Spleen (tissue), 11 donors: ENCODE results near the gene FARP1. TPM values are rescaled to one million over a fixed set of nuclear protein-coding genes. Genes with fewer than 3 reads are reported as not detected.

Source experiments
- DNase-seq: peaks from one replicate; pipeline ENCODE4 v3.0.0-alpha.2; 2020
- H3K27ac ChIP-seq, 8 donors: fragments of 200-600 bp; sonication (generic) in 7 of 8; 1 replicate in 4 of 8; 2 replicates in 4 of 8; pipeline versions ENCODE4 v1.5.0 to v1.8.0; 2016 to 2021; ENCODE audit warnings: inconsistent platforms in 4 of 8, mild to moderate bottlenecking in 4 of 8, moderate library complexity in 1 of 8
- H3K27me3 ChIP-seq, 7 donors: fragments of 200-600 bp; sonication (generic) in 6 of 7; replicated peaks in 1 of 7; 1 replicate in 4 of 7; 2 replicates in 3 of 7; pipeline versions ENCODE4 v1.5.0 to v1.8.0; 2016 to 2021; ENCODE audit warnings: inconsistent platforms in 3 of 7, mild to moderate bottlenecking in 1 of 7
- H3K36me3 ChIP-seq, 6 donors: fragments of 200-600 bp; sonication (generic) in 5 of 6; 1 replicate in 4 of 6; 2 replicates in 2 of 6; pipeline versions ENCODE4 v1.5.0 to v1.8.0; 2016 to 2021; ENCODE audit warnings: inconsistent platforms in 2 of 6
- H3K4me1 ChIP-seq, 6 donors: fragments of 200-600 bp; sonication (generic) in 5 of 6; 1 replicate in 3 of 6; 2 replicates in 3 of 6; pipeline versions ENCODE4 v1.5.0 to v1.8.0; 2016 to 2021; ENCODE audit warnings: inconsistent platforms in 3 of 6
- H3K4me3 ChIP-seq, 8 donors: fragments of 200-600 bp; sonication (generic) in 7 of 8; 1 replicate in 4 of 8; 2 replicates in 4 of 8; pipeline versions ENCODE4 v1.5.0 to v1.8.0; 2016 to 2021; ENCODE audit warnings: inconsistent platforms in 4 of 8, mild to moderate bottlenecking in 4 of 8, moderate library complexity in 2 of 8
- H3K9me3 ChIP-seq, 8 donors: fragments of 200-600 bp; sonication (generic) in 7 of 8; 1 replicate in 4 of 8; 2 replicates in 4 of 8; pipeline versions ENCODE4 v1.5.0 to v1.8.0; 2016 to 2021; ENCODE audit warnings: inconsistent platforms in 4 of 8
- CTCF ChIP-seq, 11 experiments: fragments of 200-600 bp in 7 of 11; fragments of 450-650 bp in 4 of 11; sonication (generic) in 4 of 11; IDR thresholded peaks in 8 of 11; conservative IDR thresholded peaks in 3 of 11; 1 replicate in 7 of 11; 2 replicates in 4 of 11; pipeline versions ENCODE4 v1.4.0 to v1.8.0; 2016 to 2021; ENCODE audit warnings: antibody characterized with exemption in 11 of 11, inconsistent platforms in 4 of 11, mild to moderate bottlenecking in 1 of 11
- POLR2A ChIP-seq, 3 donors: fragments of 450-650 bp; IDR thresholded peaks; one replicate each; pipeline ENCODE4 v1.5.1; 2017; ENCODE audit warnings: antibody characterized with exemption in 3 of 3, mild to moderate bottlenecking in 1 of 3
- POLR2AphosphoS5 ChIP-seq, 3 donors: sonication (generic); formaldehyde crosslinking; IDR thresholded peaks; one replicate each; pipeline ENCODE4 v1.5.1; 2017; ENCODE audit warnings: antibody characterized with exemption in 3 of 3
- WGBS, 5 donors: extraction: QIAGEN DNeasy Blood & Tissue Kit in 3 of 5; methylation state at CpG; one replicate each; pipeline versions ENCODE4 v1.1.5 to v1.1.7; 2013 to 2018; 5-methylcytosine and 5-hydroxymethylcytosine counted together
- intact Hi-C: fragments of 100-400 bp; cut with DNase I; formaldehyde crosslinking; loops from one replicate; pipeline ENCODE4 v1.15.0; 2023; ENCODE audit warnings: low total_unique reads
- polyA plus RNA-seq, 3 donors: library from polyadenylated mRNA; stranded (reverse); fragments of 200-250 nt; gene quantifications; one replicate each; pipeline ENCODE4 v1.2.1, GENCODE V29; 2013
- total RNA-seq, 7 donors: library from RNA; depleted of rRNA in 3 of 7; stranded (reverse); fragments of >200 nt in 3 of 7; fragmentation: NEBNext Ultra II Directional in 4 of 7; extraction: Animal tissue kit (Norgen Biotek cat#: 25700) in 4 of 7; gene quantifications; one replicate each; pipeline versions ENCODE4 v1.1.0 to v1.2.1, GENCODE V29; 2016 to 2021
- donor health status: healthy with polysubstance abuse.
- donor health status: DM: no; HTN: no; CAD: no; lungs with moderate emphysema.
- donor health status: DM: no; HTN: no; CAD: no.
- donor health status: Bipolar disorder and iron deficiency.
- donor health status: healthy.
- donor health status: DM: no; HTN: no; CAD: no.
- donor health status: DM: yes; HTN: yes; CAD: no.

FARP1 gene
- total and polyA plus RNA-seq, 10 donors, result 3.7 to 60.9 (median 33.0) TPM

GRCh38 chr13:98240974-98241373 is 98.1 kb downstream of the FARP1 start:
- no peak overlapping the region for H3K27ac ChIP-seq
- H3K27me3 ChIP-seq, result no peaks in the 10 kb centered on the region
- no peak for TF ChIP-seq CTCF (IDR thresholded peaks at IDR 0.05 in 8 of 11, conservative IDR thresholded peaks at IDR 0.05 in 3 of 11)
- TF ChIP-seq POLR2AphosphoS5 (IDR thresholded peaks at IDR 0.05), result no peak
- no peak for TF ChIP-seq POLR2A (IDR thresholded peaks at IDR 0.05)
- no peaks in the 10 kb centered on the region for H3K36me3 ChIP-seq
- H3K4me3 ChIP-seq, result no peak overlapping the region
- DNase-seq, result no peak
- 90 to 96% (median 94%) methylated on average over 11 of the region's 11 CpGs for WGBS, 5 donors
- intact Hi-C loops, result no loop called here
- no peaks in the 10 kb centered on the region for H3K9me3 ChIP-seq
- H3K4me1 ChIP-seq, result peaks cover 0 to 14% (median 0%) of the 10 kb centered on the region in 6 donors

DNA sequence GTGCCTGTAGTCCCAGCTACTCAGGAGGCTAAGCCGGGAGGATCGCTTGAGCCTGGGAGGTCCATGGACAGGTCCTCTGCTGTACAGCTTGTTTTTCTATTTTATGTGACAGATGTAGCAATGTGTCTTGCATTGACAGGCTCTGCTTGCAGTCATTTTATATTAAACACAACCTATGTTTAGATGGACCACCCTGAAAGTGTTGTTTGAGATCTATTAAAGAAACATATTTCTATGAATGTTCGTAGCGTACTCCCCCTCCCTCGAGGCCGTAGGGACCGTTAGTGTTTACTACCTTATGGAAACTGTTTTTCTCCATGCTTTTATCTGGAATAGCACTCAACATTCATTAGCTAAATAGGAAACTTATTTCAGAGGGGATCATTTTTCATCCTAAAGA is 99.1 kb downstream of the FARP1 start:
- Histone ChIP-seq H3K4me1 (peaks cover 0 to 14% (median 0%) of the 10 kb centered on the region in 6 donors), H3K36me3 (no peaks in the 10 kb centered on the region), H3K9me3 (no peaks in the 10 kb centered on the region), H3K4me3 (no peak overlapping the region), H3K27me3 (no peaks in the 10 kb centered on the region), H3K27ac (no peak overlapping the region)
- TF ChIP-seq POLR2A (IDR thresholded peaks at IDR 0.05) (no peak), POLR2AphosphoS5 (IDR thresholded peaks at IDR 0.05) (no peak), CTCF (IDR thresholded peaks at IDR 0.05 in 8 of 11, conservative IDR thresholded peaks at IDR 0.05 in 3 of 11) (no peak)
- WGBS, 5 donors, result 90 to 96% (median 94%) methylated on average over 7 of the region's 7 CpGs
- intact Hi-C loops, result no loop called here
- no peak for DNase-seq

GRCh38 chr13:98242403-98242802 is 99.5 kb downstream of the FARP1 start:
- TF ChIP-seq POLR2A (IDR thresholded peaks at IDR 0.05), result no peak
- TF ChIP-seq POLR2AphosphoS5 (IDR thresholded peaks at IDR 0.05), result no peak
- no peak for TF ChIP-seq CTCF (IDR thresholded peaks at IDR 0.05 in 8 of 11, conservative IDR thresholded peaks at IDR 0.05 in 3 of 11)
- peaks cover 0 to 14% (median 0%) of the 10 kb centered on the region in 6 donors for H3K4me1 ChIP-seq
- DNase-seq, result no peak
- H3K9me3 ChIP-seq, result no peaks in the 10 kb centered on the region
- H3K4me3 ChIP-seq, result no peak overlapping the region
- 80 to 94% (median 84%) methylated on average over 4 of the region's 4 CpGs for WGBS, 5 donors
- H3K36me3 ChIP-seq, result no peaks in the 10 kb centered on the region
- no peaks in the 10 kb centered on the region for H3K27me3 ChIP-seq
- intact Hi-C loops, result no loop called here
- H3K27ac ChIP-seq, result no peak overlapping the region

DNA sequence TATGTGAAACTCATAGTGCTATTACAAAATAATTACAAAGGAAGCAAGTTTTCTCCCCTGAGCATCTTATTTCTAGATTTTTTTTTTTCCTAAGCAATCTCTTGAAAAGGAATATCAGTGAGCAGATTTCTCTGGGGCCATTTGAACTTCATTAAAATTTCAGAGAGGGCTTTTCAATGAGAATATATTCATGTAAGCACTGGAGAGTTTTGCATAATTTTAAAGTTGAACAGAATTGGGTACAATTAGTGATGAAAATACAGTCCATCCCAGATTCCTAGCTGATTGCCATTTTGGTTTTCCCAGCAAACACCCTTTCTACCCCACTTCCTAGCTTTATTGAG is 101.0 kb downstream of the FARP1 start:
- no peak overlapping the region for H3K27ac ChIP-seq
- no peaks in the 10 kb centered on the region for H3K27me3 ChIP-seq
- no peaks in the 10 kb centered on the region for H3K9me3 ChIP-seq
- peaks cover 0 to 14% (median 0%) of the 10 kb centered on the region in 6 donors for H3K4me1 ChIP-seq
- no peak for TF ChIP-seq CTCF (IDR thresholded peaks at IDR 0.05 in 8 of 11, conservative IDR thresholded peaks at IDR 0.05 in 3 of 11)
- no peak for TF ChIP-seq POLR2A (IDR thresholded peaks at IDR 0.05)
- no peak for TF ChIP-seq POLR2AphosphoS5 (IDR thresholded peaks at IDR 0.05)
- H3K36me3 ChIP-seq, result no peaks in the 10 kb centered on the region
- H3K4me3 ChIP-seq, result no peak overlapping the region
- intact Hi-C loops, result no loop called here
- DNase-seq, result no peak
